Astrocyte (in vitro differentiated cells and primary cell): ENCODE measurements around the gene ZNF844. TPM values are rescaled to one million over a fixed set of nuclear protein-coding genes. Genes with fewer than 3 reads are reported as not detected.
"Not testable (repeated sequence)": the region's sequence is repeated elsewhere in the genome, so short reads cannot be mapped to it uniquely, and the experiment has no call there.

Experiments used
- DNase-seq: peaks from one replicate; pipeline ENCODE4 v3.0.0-alpha.2; 2010; ENCODE audit warnings: low read depth
- FAIRE-seq: peaks from 2 replicates; lab custom pipeline; 2011; peaks lifted over from hg19 to GRCh38; lab: Jason Lieb, UNC
- H2AFZ ChIP-seq: 2 replicates; pipeline ENCODE4 v1.6.0; 2012; ENCODE audit warnings: low read depth, low read length, inconsistent platforms
- H3K27ac ChIP-seq: 2 replicates; pipeline ENCODE4 v1.5.1; 2011; ENCODE audit warnings: low read depth, low read length, inconsistent platforms
- H3K27me3 ChIP-seq: 2 replicates; pipeline ENCODE4 v1.6.0; 2011; ENCODE audit warnings: low read length, inconsistent platforms; ENCODE audit not compliant: insufficient read depth
- H3K36me3 ChIP-seq: 2 replicates; pipeline ENCODE4 v1.5.1; 2011; ENCODE audit warnings: low read length, inconsistent platforms; ENCODE audit not compliant: insufficient read depth
- H3K4me1 ChIP-seq: 2 replicates; pipeline ENCODE4 v1.5.1; 2011; ENCODE audit warnings: low read length, inconsistent platforms; ENCODE audit not compliant: insufficient read depth
- H3K4me2 ChIP-seq: 2 replicates; pipeline ENCODE4 v1.6.0; 2012; ENCODE audit warnings: low read length, inconsistent platforms
- H3K4me3 ChIP-seq: 2 replicates; pipeline ENCODE4 v1.5.1; 2011; ENCODE audit warnings: low read depth, mild to moderate bottlenecking, low read length, inconsistent platforms; ENCODE audit not compliant: insufficient read depth
- H3K79me2 ChIP-seq: 2 replicates; pipeline ENCODE4 v1.6.0; 2012; ENCODE audit warnings: mild to moderate bottlenecking, low read length, inconsistent platforms; ENCODE audit not compliant: insufficient read depth
- H3K9ac ChIP-seq: 2 replicates; pipeline ENCODE4 v1.6.0; 2012; ENCODE audit warnings: mild to moderate bottlenecking, low read length, inconsistent platforms
- H3K9me3 ChIP-seq: 2 replicates; pipeline ENCODE4 v1.5.1; 2012; ENCODE audit warnings: low read depth, mild to moderate bottlenecking, low read length, inconsistent platforms; ENCODE audit not compliant: insufficient read depth
- H4K20me1 ChIP-seq: 2 replicates; pipeline ENCODE4 v1.6.0; 2012; ENCODE audit warnings: low read length, inconsistent platforms; ENCODE audit not compliant: insufficient read depth
- H3K27ac Mint-ChIP-seq: one replicate; pipeline ENCODE4 v1.8.0; 2021; ENCODE audit warnings: mild to moderate bottlenecking, mixed read lengths; ENCODE audit not compliant: unreplicated experiment
- H3K27me3 Mint-ChIP-seq: one replicate; pipeline ENCODE4 v1.8.0; 2021; ENCODE audit warnings: low read depth, mixed read lengths; ENCODE audit not compliant: unreplicated experiment
- H3K36me3 Mint-ChIP-seq: one replicate; pipeline ENCODE4 v1.8.0; 2021; ENCODE audit warnings: low read depth, mixed read lengths; ENCODE audit not compliant: unreplicated experiment
- H3K4me1 Mint-ChIP-seq: one replicate; pipeline ENCODE4 v1.8.0; 2021; ENCODE audit warnings: low read depth, mixed read lengths; ENCODE audit not compliant: unreplicated experiment
- H3K4me3 Mint-ChIP-seq: one replicate; pipeline ENCODE4 v1.8.0; 2021; ENCODE audit warnings: mild to moderate bottlenecking, moderate library complexity, mixed read lengths; ENCODE audit not compliant: unreplicated experiment
- H3K9me3 Mint-ChIP-seq: one replicate; pipeline ENCODE4 v1.8.0; 2021; ENCODE audit warnings: mild to moderate bottlenecking, mixed read lengths; ENCODE audit not compliant: unreplicated experiment
- CTCF ChIP-seq: IDR thresholded peaks from 2 replicates; pipeline ENCODE4 v1.5.1; 2011; ENCODE audit warnings: low read depth, mild to moderate bottlenecking, inconsistent platforms, low read length, moderate library complexity; ENCODE audit not compliant: insufficient read depth
- EZH2 ChIP-seq: IDR thresholded peaks from 2 replicates; pipeline ENCODE4 v1.6.1; 2012; ENCODE audit warnings: mild to moderate bottlenecking, low read length, inconsistent platforms; ENCODE audit not compliant: insufficient read depth
- total RNA-seq: library from RNA; stranded (reverse); gene quantifications from 2 replicates; pipeline ENCODE4 v1.2.1, GENCODE V29; 2021

Gene ZNF844
- total RNA-seq, 1 donor from 2014 or later, result not detected

- H2AFZ ChIP-seq, H4K20me1 ChIP-seq, H3K27me3 ChIP-seq, H3K9ac ChIP-seq, H3K27ac Mint-ChIP-seq, H3K4me1 ChIP-seq, DNase-seq, H3K36me3 Mint-ChIP-seq, H3K4me2 ChIP-seq, H3K27ac ChIP-seq, H3K4me1 Mint-ChIP-seq, H3K79me2 ChIP-seq, H3K27me3 Mint-ChIP-seq, H3K4me3 Mint-ChIP-seq, FAIRE-seq: not testable (repeated sequence)
- peaks cover 31% of the 10 kb centered on the region for H3K36me3 ChIP-seq
- peaks cover 73% of the 10 kb centered on the region for H3K9me3 ChIP-seq
- peaks cover 19% of the 10 kb centered on the region for H3K9me3 Mint-ChIP-seq
- H3K4me3 ChIP-seq, result peak overlapping the region; percentile 17
Observed at GRCh38 chr19:12076331-12076730, 11.8 kb downstream of the ZNF844 start.

GRCh38 chr19:12077375-12077774 lies 12.8 kb downstream of the ZNF844 start:
- TF ChIP-seq CTCF, result no peak
- no peak for TF ChIP-seq EZH2
- DNase-seq (no peak), FAIRE-seq (no peak)
- no peaks in the 10 kb centered on the region for H4K20me1 ChIP-seq
- peaks cover 69% of the 10 kb centered on the region for H3K9me3 ChIP-seq
- H3K27ac ChIP-seq, result no peak overlapping the region
- no peaks in the 10 kb centered on the region for H3K36me3 Mint-ChIP-seq
- no peaks in the 10 kb centered on the region for H3K27me3 ChIP-seq
- no peak overlapping the region for H3K4me2 ChIP-seq
- H3K4me3 ChIP-seq, result no peak overlapping the region
- H3K9me3 Mint-ChIP-seq, result peaks cover 21% of the 10 kb centered on the region
- H3K27ac Mint-ChIP-seq, result no peak overlapping the region
- peaks cover 31% of the 10 kb centered on the region for H3K36me3 ChIP-seq
- no peak overlapping the region for H3K4me3 Mint-ChIP-seq
- no peaks in the 10 kb centered on the region for H3K4me1 ChIP-seq
- no peaks in the 10 kb centered on the region for H3K79me2 ChIP-seq
- no peaks in the 10 kb centered on the region for H3K27me3 Mint-ChIP-seq
- no peak overlapping the region for H3K9ac ChIP-seq
- H3K4me1 Mint-ChIP-seq, result no peaks in the 10 kb centered on the region
- H2AFZ ChIP-seq, result no peak overlapping the region

- not testable (repeated sequence) for H3K4me3 ChIP-seq, H3K27ac ChIP-seq, H3K4me1 Mint-ChIP-seq, H3K4me1 ChIP-seq, H3K36me3 Mint-ChIP-seq, H4K20me1 ChIP-seq, H3K27ac Mint-ChIP-seq, H3K4me2 ChIP-seq, H3K79me2 ChIP-seq, DNase-seq, H2AFZ ChIP-seq, H3K36me3 ChIP-seq, H3K27me3 ChIP-seq, H3K9ac ChIP-seq, FAIRE-seq, H3K4me3 Mint-ChIP-seq, H3K27me3 Mint-ChIP-seq
- H3K9me3 ChIP-seq, result peaks cover 29% of the 10 kb centered on the region
- peaks cover 19% of the 10 kb centered on the region for H3K9me3 Mint-ChIP-seq
Observed at GRCh38 chr19:12083336-12083735, 18.8 kb downstream of the ZNF844 start.
